Neural cell (in vitro differentiated cells): ENCODE results near the gene ZRANB1.

Source experiments
- CTCF ChIP-seq: fragments of 450-650 bp; IDR thresholded peaks from 2 replicates; pipeline ENCODE4 v1.5.1; 2014; ENCODE audit warnings: antibody characterized with exemption, mild to moderate bottlenecking, moderate library complexity; ENCODE audit not compliant: poor library complexity, severe bottlenecking
- EP300 ChIP-seq: fragments of 450-650 bp; conservative IDR thresholded peaks from 2 replicates; pipeline ENCODE4 v1.6.1; 2014; ENCODE audit warnings: antibody characterized with exemption, mild to moderate bottlenecking, moderate library complexity; ENCODE audit not compliant: poor library complexity, severe bottlenecking
- EZH2 ChIP-seq: fragments of 200-600, 300-800 bp; shearing (Covaris generic), sonication (generic); IDR thresholded peaks from 2 replicates; pipeline ENCODE4 v1.6.1; 2014; ENCODE audit warnings: antibody characterized with exemption, low read length, borderline replicate concordance, mild to moderate bottlenecking; ENCODE audit not compliant: insufficient read depth, poor library complexity, severe bottlenecking
- MXI1 ChIP-seq: fragments of 450-650 bp; conservative IDR thresholded peaks from 2 replicates; pipeline ENCODE4 v1.6.1; 2014; ENCODE audit warnings: antibody characterized with exemption, mild to moderate bottlenecking; ENCODE audit not compliant: poor library complexity, severe bottlenecking
- POLR2AphosphoS5 ChIP-seq: IDR thresholded peaks from 2 replicates; pipeline ENCODE4 v1.6.1; 2012
- RAD21 ChIP-seq: fragments of 450-650 bp; conservative IDR thresholded peaks from 2 replicates; pipeline ENCODE4 v1.6.1; 2014; ENCODE audit warnings: antibody characterized with exemption, mild to moderate bottlenecking, moderate library complexity
- REST ChIP-seq: IDR thresholded peaks from 2 replicates; pipeline ENCODE4 v1.6.1; 2012; ENCODE audit warnings: borderline replicate concordance
- SMC3 ChIP-seq: fragments of 450-650 bp; conservative IDR thresholded peaks from 2 replicates; pipeline ENCODE4 v1.6.1; 2014; ENCODE audit warnings: antibody characterized with exemption, mild to moderate bottlenecking, moderate library complexity; ENCODE audit not compliant: poor library complexity
- TAF1 ChIP-seq: IDR thresholded peaks from 2 replicates; pipeline ENCODE4 v1.6.1; 2012; ENCODE audit warnings: low read depth

- no peak for TF ChIP-seq CTCF
- no peak for TF ChIP-seq EZH2
- TF ChIP-seq SMC3 = no peak
- TF ChIP-seq EP300 = no peak
- no peak for TF ChIP-seq MXI1
- no peak for TF ChIP-seq POLR2AphosphoS5
- TF ChIP-seq TAF1 = no peak
- TF ChIP-seq REST = no peak
- no peak for TF ChIP-seq RAD21
Observed at GRCh38 chr10:124911124-124912067, 30.5 kb upstream of the ZRANB1 start.
